Activated T-helper 2 cell treated with anti-CD3 and anti-CD28 coated beads, Interferon-gamma antibody, Interleukin-2, Interleukin-4, amounts not matched to agents 10 μg/mL and 5 μg/mL and 100 μg/mL, durations not matched to agents 14 hours and 24 hours and 36 hours (primary cell): ENCODE data around the gene COL8A1. TPM values are rescaled to one million over a fixed set of nuclear protein-coding genes. Genes with fewer than 3 reads are reported as not detected.

ENCODE experiments used
- DNase-seq: peaks from one replicate; pipeline ENCODE4 v3.0.0; 2021; ENCODE audit warnings: low spot score
- H3K27ac Mint-ChIP-seq: one replicate; pipeline ENCODE4 v1.8.0; 2021; ENCODE audit warnings: mixed read lengths
- H3K27me3 Mint-ChIP-seq: one replicate; pipeline ENCODE4 v1.8.0; 2021; ENCODE audit warnings: low read depth, mixed read lengths
- H3K36me3 Mint-ChIP-seq: one replicate; pipeline ENCODE4 v1.8.0; 2021; ENCODE audit warnings: low read depth, mixed read lengths
- H3K4me1 Mint-ChIP-seq: one replicate; pipeline ENCODE4 v1.8.0; 2021; ENCODE audit warnings: low read depth, mixed read lengths
- H3K4me3 Mint-ChIP-seq: one replicate; pipeline ENCODE4 v1.8.0; 2021; ENCODE audit warnings: low read depth, mild to moderate bottlenecking, moderate library complexity, mixed read lengths
- H3K9me3 Mint-ChIP-seq: one replicate; pipeline ENCODE4 v1.8.0; 2021; ENCODE audit warnings: mixed read lengths
- intact Hi-C: fragments of 100-400 bp; cut with micrococcal nuclease; formaldehyde crosslinking; loops from one replicate; pipeline ENCODE4 v1.15.1; 2023
- total RNA-seq: library from RNA; stranded (reverse); gene quantifications from 2 replicates; pipeline ENCODE4 v1.2.3, GENCODE V29; 2022

Gene COL8A1
- total RNA-seq, 1 donor from 2014 or later: not detected

- Mint-ChIP-seq H3K36me3 (no peaks in the 10 kb centered on the region), H3K27me3 (peaks cover 5% of the 10 kb centered on the region)
- intact Hi-C loops: loop anchor here (1.0 to 10.0 kb wide), 2 partner anchors 11 to 842 kb away; no protein-coding TSS in a partner anchor
Observed at GRCh38 chr3:99626417-99626788, 12.0 kb upstream of the COL8A1 start.

GRCh38 chr3:99627062-99627826 is 11.2 kb upstream of the COL8A1 start:
- Mint-ChIP-seq H3K36me3 (no peaks in the 10 kb centered on the region), H3K9me3 (no peaks in the 10 kb centered on the region), H3K27ac (peak overlapping the region; percentile 10), H3K4me1 (peaks cover 24% of the 10 kb centered on the region), H3K27me3 (peaks cover 7% of the 10 kb centered on the region), H3K4me3 (no peak overlapping the region)
- no peak for DNase-seq
- intact Hi-C loops: loop anchor here (10.0 kb wide), 1 partner anchor 842 kb away; no protein-coding TSS in a partner anchor

More at GRCh38 chr3:99626417-99626788, 12.0 kb upstream of the COL8A1 start:
- Mint-ChIP-seq H3K27ac (peak overlapping the region; percentile 19), H3K9me3 (no peaks in the 10 kb centered on the region), H3K4me1 (peaks cover 24% of the 10 kb centered on the region), H3K4me3 (no peak overlapping the region)
- DNase-seq: no peak

GRCh38 chr3:99630815-99631214 is 7.6 kb upstream of the COL8A1 start:
- no peaks in the 10 kb centered on the region for H3K9me3 Mint-ChIP-seq
- H3K4me1 Mint-ChIP-seq: peaks cover 15% of the 10 kb centered on the region
- H3K4me3 Mint-ChIP-seq: no peak overlapping the region
- no peaks in the 10 kb centered on the region for H3K36me3 Mint-ChIP-seq
- no peak for DNase-seq
- peaks cover 28% of the 10 kb centered on the region for H3K27me3 Mint-ChIP-seq
- no peak overlapping the region for H3K27ac Mint-ChIP-seq
- intact Hi-C loops: no loop called here

GRCh38 chr3:99633887-99634558 is 4.4 kb upstream of the COL8A1 start:
- peaks cover 52% of the 10 kb centered on the region for H3K27me3 Mint-ChIP-seq
- no peak overlapping the region for H3K4me3 Mint-ChIP-seq
- no peaks in the 10 kb centered on the region for H3K9me3 Mint-ChIP-seq
- H3K36me3 Mint-ChIP-seq: no peaks in the 10 kb centered on the region
- intact Hi-C loops: no loop called here
- H3K4me1 Mint-ChIP-seq: peaks cover 14% of the 10 kb centered on the region
- no peak for DNase-seq
- H3K27ac Mint-ChIP-seq: no peak overlapping the region

GRCh38 chr3:99634881-99635280 is 3.5 kb upstream of the COL8A1 start:
- H3K4me1 Mint-ChIP-seq: peaks cover 14% of the 10 kb centered on the region
- peaks cover 60% of the 10 kb centered on the region for H3K27me3 Mint-ChIP-seq
- H3K27ac Mint-ChIP-seq: no peak overlapping the region
- DNase-seq: no peak
- no peaks in the 10 kb centered on the region for H3K9me3 Mint-ChIP-seq
- no peak overlapping the region for H3K4me3 Mint-ChIP-seq
- intact Hi-C loops: no loop called here
- no peaks in the 10 kb centered on the region for H3K36me3 Mint-ChIP-seq

GRCh38 chr3:99635348-99635747 is 3.0 kb upstream of the COL8A1 start:
- Mint-ChIP-seq H3K36me3 (no peaks in the 10 kb centered on the region), H3K4me3 (no peak overlapping the region), H3K27me3 (peaks cover 63% of the 10 kb centered on the region), H3K9me3 (no peaks in the 10 kb centered on the region), H3K27ac (no peak overlapping the region), H3K4me1 (peaks cover 14% of the 10 kb centered on the region)
- intact Hi-C loops: no loop called here
- DNase-seq: no peak

- H3K9me3 Mint-ChIP-seq: no peaks in the 10 kb centered on the region
- no peak overlapping the region for H3K27ac Mint-ChIP-seq
- H3K4me1 Mint-ChIP-seq: peaks cover 14% of the 10 kb centered on the region
- no peaks in the 10 kb centered on the region for H3K36me3 Mint-ChIP-seq
- H3K4me3 Mint-ChIP-seq: no peak overlapping the region
- peaks cover 76% of the 10 kb centered on the region for H3K27me3 Mint-ChIP-seq
- intact Hi-C loops: loop anchor here (1.0 kb wide), 1 partner anchor 11 kb away; no protein-coding TSS in a partner anchor
- no peak for DNase-seq
Observed at GRCh38 chr3:99637016-99637367, 1.4 kb upstream of the COL8A1 start.

GRCh38 chr3:99637368-99638111 is 854 bp upstream of the COL8A1 start:
- DNase-seq: no peak
- peaks cover 76% of the 10 kb centered on the region for H3K27me3 Mint-ChIP-seq
- H3K9me3 Mint-ChIP-seq: no peaks in the 10 kb centered on the region
- H3K27ac Mint-ChIP-seq: peak overlapping the region; percentile 46
- intact Hi-C loops: loop anchor here (1.0 kb wide), 1 partner anchor 11 kb away; no protein-coding TSS in a partner anchor
- no peaks in the 10 kb centered on the region for H3K36me3 Mint-ChIP-seq
- H3K4me3 Mint-ChIP-seq: peak overlapping the region; percentile 61
- H3K4me1 Mint-ChIP-seq: peaks cover 14% of the 10 kb centered on the region

- Mint-ChIP-seq H3K4me3 (no peak overlapping the region), H3K27ac (no peak overlapping the region), H3K9me3 (no peaks in the 10 kb centered on the region), H3K4me1 (peaks cover 14% of the 10 kb centered on the region), H3K27me3 (peaks cover 68% of the 10 kb centered on the region), H3K36me3 (no peaks in the 10 kb centered on the region)
- DNase-seq: no peak
- intact Hi-C loops: no loop called here
Observed at GRCh38 chr3:99639579-99639978, 1.2 kb downstream of the COL8A1 start.

- H3K27ac Mint-ChIP-seq: no peak overlapping the region
- H3K27me3 Mint-ChIP-seq: peaks cover 63% of the 10 kb centered on the region
- intact Hi-C loops: no loop called here
- peaks cover 14% of the 10 kb centered on the region for H3K4me1 Mint-ChIP-seq
- H3K36me3 Mint-ChIP-seq: no peaks in the 10 kb centered on the region
- DNase-seq: no peak
- H3K4me3 Mint-ChIP-seq: no peak overlapping the region
- no peaks in the 10 kb centered on the region for H3K9me3 Mint-ChIP-seq
Observed at GRCh38 chr3:99640214-99640851, 1.9 kb downstream of the COL8A1 start.

- H3K27me3 Mint-ChIP-seq: peaks cover 57% of the 10 kb centered on the region
- peaks cover 14% of the 10 kb centered on the region for H3K4me1 Mint-ChIP-seq
- DNase-seq: no peak
- intact Hi-C loops: no loop called here
- H3K36me3 Mint-ChIP-seq: no peaks in the 10 kb centered on the region
- H3K9me3 Mint-ChIP-seq: no peaks in the 10 kb centered on the region
- no peak overlapping the region for H3K27ac Mint-ChIP-seq
- H3K4me3 Mint-ChIP-seq: no peak overlapping the region
Observed at GRCh38 chr3:99641480-99641879, 3.1 kb downstream of the COL8A1 start.

- Mint-ChIP-seq H3K27me3 (peaks cover 53% of the 10 kb centered on the region), H3K4me3 (no peak overlapping the region), H3K4me1 (peaks cover 14% of the 10 kb centered on the region), H3K36me3 (no peaks in the 10 kb centered on the region), H3K27ac (no peak overlapping the region), H3K9me3 (no peaks in the 10 kb centered on the region)
- DNase-seq: no peak
- intact Hi-C loops: no loop called here
Observed at GRCh38 chr3:99641982-99642381, 3.6 kb downstream of the COL8A1 start.
